Activated naive CD8-positive, alpha-beta T cell (primary cell): ENCODE data around the gene RAB11A.
"Not testable (repeated sequence)": the region's sequence is repeated elsewhere in the genome, so short reads cannot be mapped to it uniquely, and the experiment has no call there.

Experiments
- H3K27ac Mint-ChIP-seq: one replicate; pipeline ENCODE4 v1.8.0; 2021; ENCODE audit warnings: mixed read lengths
- H3K27me3 Mint-ChIP-seq: one replicate; pipeline ENCODE4 v1.8.0; 2021; ENCODE audit warnings: mixed read lengths
- H3K36me3 Mint-ChIP-seq: one replicate; pipeline ENCODE4 v1.8.0; 2021; ENCODE audit warnings: mixed read lengths
- H3K4me1 Mint-ChIP-seq: one replicate; pipeline ENCODE4 v1.8.0; 2021; ENCODE audit warnings: low read depth, mixed read lengths
- H3K4me3 Mint-ChIP-seq: one replicate; pipeline ENCODE4 v1.8.0; 2021; ENCODE audit warnings: mild to moderate bottlenecking, mixed read lengths
- H3K9me3 Mint-ChIP-seq: one replicate; pipeline ENCODE4 v1.8.0; 2021; ENCODE audit warnings: low read depth, mixed read lengths

The RAB11A gene

GRCh38 chr15:65836665-65837064 lies 32.6 kb upstream of the RAB11A start:
- no peak overlapping the region for H3K27ac Mint-ChIP-seq
- H3K36me3 Mint-ChIP-seq, result no peaks in the 10 kb centered on the region
- H3K4me1 Mint-ChIP-seq, result peaks cover 30% of the 10 kb centered on the region
- H3K27me3 Mint-ChIP-seq, result no peaks in the 10 kb centered on the region
- H3K9me3 Mint-ChIP-seq, result no peaks in the 10 kb centered on the region
- no peak overlapping the region for H3K4me3 Mint-ChIP-seq

- Mint-ChIP-seq H3K9me3 (no peaks in the 10 kb centered on the region), H3K27me3 (no peaks in the 10 kb centered on the region), H3K4me1 (peaks cover 23% of the 10 kb centered on the region), H3K4me3 (no peak overlapping the region), H3K36me3 (no peaks in the 10 kb centered on the region), H3K27ac (no peak overlapping the region)
Observed at GRCh38 chr15:65837301-65838294, 31.7 kb upstream of the RAB11A start.

GRCh38 chr15:65839354-65839901 lies 29.9 kb upstream of the RAB11A start:
- H3K36me3 Mint-ChIP-seq, result no peaks in the 10 kb centered on the region
- peaks cover 5% of the 10 kb centered on the region for H3K4me1 Mint-ChIP-seq
- no peak overlapping the region for H3K4me3 Mint-ChIP-seq
- H3K9me3 Mint-ChIP-seq, result no peaks in the 10 kb centered on the region
- no peak overlapping the region for H3K27ac Mint-ChIP-seq
- no peaks in the 10 kb centered on the region for H3K27me3 Mint-ChIP-seq

DNA sequence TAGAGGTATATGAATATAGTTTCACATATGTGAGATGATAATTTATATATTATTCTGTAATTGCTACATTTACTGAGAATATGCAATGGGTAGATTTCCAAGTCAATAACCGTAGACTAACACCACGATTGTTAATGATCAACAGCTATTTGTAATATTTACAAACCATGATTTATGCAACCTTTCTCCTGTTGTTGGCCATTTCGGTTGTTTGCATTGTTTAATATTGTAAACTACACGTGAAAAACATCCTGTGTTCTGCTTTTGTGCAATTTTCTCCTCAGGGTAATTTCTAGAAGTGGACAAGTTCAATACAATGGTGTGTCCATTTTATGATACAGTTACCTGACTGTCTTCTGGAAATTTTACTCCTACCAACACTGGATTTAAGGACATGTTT lies 29.3 kb upstream of the RAB11A start:
- Mint-ChIP-seq H3K4me1 (peaks cover 2% of the 10 kb centered on the region), H3K27me3 (no peaks in the 10 kb centered on the region), H3K9me3 (no peaks in the 10 kb centered on the region), H3K27ac (no peak overlapping the region), H3K36me3 (no peaks in the 10 kb centered on the region), H3K4me3 (no peak overlapping the region)

DNA sequence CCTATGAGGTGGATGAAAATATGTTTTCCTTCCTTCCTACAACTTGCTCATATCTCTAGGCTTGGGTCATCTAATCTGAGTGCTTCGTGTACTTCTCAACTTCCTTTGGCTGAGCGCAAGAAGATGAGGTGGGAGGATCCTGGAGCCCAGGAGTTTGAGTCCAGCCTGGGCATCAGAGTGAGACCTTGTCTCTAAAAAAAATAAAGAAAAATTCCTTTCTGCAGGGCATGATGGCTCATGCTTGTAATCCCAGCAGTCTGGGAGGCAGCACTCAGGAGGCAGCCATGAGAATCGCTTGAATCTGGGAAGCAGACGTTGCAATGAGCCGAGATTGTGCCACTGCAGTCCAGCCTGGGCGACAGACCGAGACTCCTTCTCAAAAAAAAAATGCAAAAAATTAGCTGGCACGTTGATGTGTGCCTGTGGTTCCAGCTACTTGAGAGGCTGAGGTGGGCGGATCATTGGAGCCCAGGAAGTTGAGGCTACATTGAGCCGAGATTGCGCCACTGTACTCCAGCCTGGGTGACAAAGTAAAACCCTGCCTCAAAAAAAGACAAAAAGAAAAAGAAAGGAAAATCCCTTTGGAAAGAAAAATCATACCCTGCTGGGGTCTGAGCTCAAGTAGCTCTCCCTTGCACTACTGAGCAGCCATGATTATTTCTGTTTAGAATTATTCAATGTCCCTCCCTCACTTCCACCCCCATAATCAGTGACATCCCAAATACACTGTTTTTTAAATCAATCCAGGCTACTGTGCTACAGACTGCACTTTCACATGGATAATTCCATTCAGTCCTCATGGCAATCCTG lies 28.0 kb upstream of the RAB11A start:
- H3K27ac Mint-ChIP-seq, result no peak overlapping the region
- H3K27me3 Mint-ChIP-seq, result no peaks in the 10 kb centered on the region
- no peak overlapping the region for H3K4me3 Mint-ChIP-seq
- no peaks in the 10 kb centered on the region for H3K4me1 Mint-ChIP-seq
- no peaks in the 10 kb centered on the region for H3K9me3 Mint-ChIP-seq
- H3K36me3 Mint-ChIP-seq, result no peaks in the 10 kb centered on the region

- H3K36me3 Mint-ChIP-seq, result no peaks in the 10 kb centered on the region
- H3K27me3 Mint-ChIP-seq, result no peaks in the 10 kb centered on the region
- no peak overlapping the region for H3K27ac Mint-ChIP-seq
- no peaks in the 10 kb centered on the region for H3K9me3 Mint-ChIP-seq
- H3K4me3 Mint-ChIP-seq, result no peak overlapping the region
- H3K4me1 Mint-ChIP-seq, result no peaks in the 10 kb centered on the region
Observed at GRCh38 chr15:65845826-65846519, 23.3 kb upstream of the RAB11A start.

DNA sequence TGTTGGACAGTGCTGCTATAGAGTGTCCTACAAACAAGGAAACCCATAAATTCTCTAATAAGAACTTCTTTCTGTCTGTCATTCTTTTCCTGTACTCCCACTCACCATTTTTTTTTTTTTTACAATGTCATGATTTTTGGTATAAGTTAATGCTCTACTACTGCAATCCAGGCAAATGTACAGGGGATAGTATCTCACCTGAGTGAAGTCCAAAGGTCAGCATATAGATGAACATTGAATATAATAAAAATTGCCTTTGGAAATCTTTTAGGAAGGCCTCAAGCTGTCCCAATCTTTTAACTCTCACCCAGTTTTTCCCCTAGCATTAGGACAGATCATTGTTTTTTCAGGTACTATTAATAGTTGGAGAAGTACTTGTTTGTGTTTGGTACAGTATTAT lies 21.3 kb upstream of the RAB11A start:
- Mint-ChIP-seq H3K4me3 (no peak overlapping the region), H3K36me3 (no peaks in the 10 kb centered on the region), H3K27me3 (no peaks in the 10 kb centered on the region), H3K9me3 (no peaks in the 10 kb centered on the region), H3K4me1 (no peaks in the 10 kb centered on the region), H3K27ac (no peak overlapping the region)

DNA sequence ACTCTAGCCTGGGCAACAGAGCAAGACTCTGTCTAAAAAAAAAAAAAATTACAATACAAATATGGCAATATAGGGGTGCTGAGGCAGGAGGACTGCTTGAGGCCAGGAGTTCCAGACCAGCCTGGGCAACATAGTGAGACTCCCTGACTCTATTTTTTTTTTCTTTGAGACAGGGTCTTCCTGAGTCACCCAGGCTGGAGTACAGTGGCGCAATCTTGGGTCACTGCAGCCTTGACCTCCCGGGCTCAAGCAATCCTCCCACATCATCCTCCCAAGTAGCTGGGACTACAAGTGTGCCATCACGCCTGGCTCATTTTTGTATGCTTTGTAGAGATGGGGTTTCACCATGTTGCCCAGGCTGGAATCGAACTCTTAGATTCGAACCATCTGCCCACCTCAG lies 17.3 kb upstream of the RAB11A start:
- Mint-ChIP-seq H3K4me3 (no peak overlapping the region), H3K36me3 (no peaks in the 10 kb centered on the region), H3K4me1 (peaks cover 3% of the 10 kb centered on the region), H3K9me3 (no peaks in the 10 kb centered on the region), H3K27me3 (no peaks in the 10 kb centered on the region), H3K27ac (no peak overlapping the region)

DNA sequence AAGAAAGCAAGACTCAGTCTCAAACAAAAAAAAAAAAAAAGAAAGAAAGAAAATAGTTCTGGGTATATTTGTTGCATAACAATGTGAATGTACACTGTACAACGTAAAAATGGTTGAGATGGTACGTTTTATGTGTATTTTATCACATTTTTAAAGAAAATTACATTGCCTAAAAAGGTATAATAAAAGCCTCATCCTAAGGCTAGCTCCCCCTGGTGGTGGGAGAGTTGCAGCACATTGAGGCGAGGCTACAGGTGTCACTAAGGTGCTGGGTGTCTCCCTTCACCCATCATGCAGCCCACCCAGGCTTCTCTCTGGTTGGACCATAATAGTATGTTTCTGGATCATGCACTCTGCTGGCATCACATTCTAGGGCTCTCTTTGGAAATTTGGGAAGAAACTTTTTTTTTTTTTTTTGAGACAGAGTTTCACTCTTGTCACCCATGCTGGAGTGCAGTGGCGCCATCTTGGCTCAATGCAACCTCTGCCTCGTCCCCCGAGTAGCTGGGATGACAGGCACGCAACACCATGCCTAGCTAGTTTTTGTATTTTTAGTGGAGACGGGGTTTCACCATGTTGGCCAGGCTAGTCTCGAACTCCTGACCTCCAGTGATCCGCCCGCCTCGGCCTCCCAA lies 12.4 kb upstream of the RAB11A start:
- peaks cover 3% of the 10 kb centered on the region for H3K4me1 Mint-ChIP-seq
- H3K36me3 Mint-ChIP-seq, result no peaks in the 10 kb centered on the region
- no peak overlapping the region for H3K4me3 Mint-ChIP-seq
- no peak overlapping the region for H3K27ac Mint-ChIP-seq
- no peaks in the 10 kb centered on the region for H3K27me3 Mint-ChIP-seq
- H3K9me3 Mint-ChIP-seq, result no peaks in the 10 kb centered on the region

- H3K27me3 Mint-ChIP-seq, result no peaks in the 10 kb centered on the region
- H3K4me3 Mint-ChIP-seq, result no peak overlapping the region
- peaks cover 7% of the 10 kb centered on the region for H3K4me1 Mint-ChIP-seq
- no peak overlapping the region for H3K27ac Mint-ChIP-seq
- no peaks in the 10 kb centered on the region for H3K9me3 Mint-ChIP-seq
- no peaks in the 10 kb centered on the region for H3K36me3 Mint-ChIP-seq
Observed at GRCh38 chr15:65857718-65858402, 11.4 kb upstream of the RAB11A start.

DNA sequence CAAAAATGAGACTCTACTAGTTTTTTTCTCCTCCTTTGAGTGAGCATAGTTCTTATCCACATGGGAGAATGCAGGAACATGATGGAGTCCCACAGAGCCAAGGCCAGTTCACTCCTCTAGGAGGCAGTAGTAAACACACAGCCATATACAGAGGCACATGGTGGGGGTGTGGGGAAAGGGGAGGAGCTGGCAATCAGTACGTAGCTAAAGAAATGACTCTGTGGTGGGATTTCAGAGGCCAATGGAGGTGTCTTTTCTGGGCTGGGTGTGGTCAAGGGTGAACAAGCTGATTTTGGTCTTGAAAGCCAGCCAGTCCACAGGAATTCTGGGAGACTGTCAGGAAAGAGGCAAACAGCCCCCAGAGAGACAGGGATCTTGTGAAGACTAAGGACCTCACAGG lies 6.6 kb upstream of the RAB11A start:
- H3K36me3 Mint-ChIP-seq, result no peaks in the 10 kb centered on the region
- no peak overlapping the region for H3K4me3 Mint-ChIP-seq
- no peak overlapping the region for H3K27ac Mint-ChIP-seq
- peaks cover 4% of the 10 kb centered on the region for H3K4me1 Mint-ChIP-seq
- no peaks in the 10 kb centered on the region for H3K9me3 Mint-ChIP-seq
- H3K27me3 Mint-ChIP-seq, result no peaks in the 10 kb centered on the region

DNA sequence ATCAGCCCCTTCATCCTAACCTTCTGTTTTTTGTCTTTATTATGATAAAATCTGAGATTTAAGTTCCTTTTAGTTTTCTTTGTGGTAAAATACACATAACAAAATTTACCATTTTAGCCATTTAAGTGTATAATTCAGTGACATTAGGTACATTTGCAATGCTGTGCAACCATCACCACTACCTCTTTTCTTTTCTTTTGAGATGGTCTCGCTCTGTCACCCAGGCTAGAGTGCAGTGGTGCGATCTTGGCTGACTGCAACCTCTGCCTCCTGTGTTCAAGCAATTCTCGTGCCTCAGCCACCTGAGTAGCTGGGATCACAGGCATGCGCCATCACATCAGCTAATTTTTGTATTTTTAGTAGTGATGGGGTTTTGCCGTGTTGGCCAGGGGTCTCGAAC lies 6.2 kb upstream of the RAB11A start:
- Mint-ChIP-seq H3K9me3 (no peaks in the 10 kb centered on the region), H3K4me1 (peaks cover 4% of the 10 kb centered on the region), H3K27ac (no peak overlapping the region), H3K27me3 (no peaks in the 10 kb centered on the region), H3K36me3 (no peaks in the 10 kb centered on the region), H3K4me3 (no peak overlapping the region)

GRCh38 chr15:65867244-65867643 lies 2.0 kb upstream of the RAB11A start:
- Mint-ChIP-seq H3K27me3 (no peaks in the 10 kb centered on the region), H3K4me1 (peaks cover 25% of the 10 kb centered on the region), H3K9me3 (no peaks in the 10 kb centered on the region), H3K27ac (no peak overlapping the region), H3K4me3 (no peak overlapping the region), H3K36me3 (no peaks in the 10 kb centered on the region)

DNA sequence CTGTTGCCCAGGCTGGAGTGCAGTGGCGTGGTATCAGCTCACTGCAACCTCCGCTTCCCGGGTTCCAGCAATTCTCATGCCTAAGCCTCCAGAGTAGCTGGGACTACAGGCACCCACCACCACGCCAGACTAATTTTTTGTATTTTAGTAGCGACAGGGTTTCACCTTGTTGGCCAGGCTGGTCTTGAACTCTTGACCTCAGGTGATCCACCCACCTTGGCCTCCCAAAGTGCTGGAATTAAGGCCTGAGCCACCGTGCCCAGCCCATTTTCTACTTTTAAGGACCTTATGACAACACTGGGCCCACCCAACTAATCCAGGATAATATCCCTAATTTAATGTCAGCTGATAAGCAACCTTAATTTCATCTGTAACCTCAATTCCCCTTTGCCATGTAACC lies 1.4 kb upstream of the RAB11A start:
- not testable (repeated sequence) for H3K36me3 Mint-ChIP-seq, H3K27ac Mint-ChIP-seq, H3K9me3 Mint-ChIP-seq, H3K27me3 Mint-ChIP-seq, H3K4me3 Mint-ChIP-seq
- peaks cover 27% of the 10 kb centered on the region for H3K4me1 Mint-ChIP-seq
